GM19238 (cell line): ENCODE data around the gene RAPGEF2.
"Not testable (repeated sequence)": the region's sequence is repeated elsewhere in the genome, so short reads cannot be mapped to it uniquely, and the experiment has no call there.

Experiments used
- DNase-seq: peaks from one replicate; pipeline ENCODE4 v3.0.0; 2011; ENCODE audit warnings: low spot score; ENCODE audit not compliant: insufficient read length

RAPGEF2 gene

GRCh38 chr4:159235779-159236368, 133.0 kb downstream of the RAPGEF2 start:
- no peak for DNase-seq

- no peak for DNase-seq
Measured at GRCh38 chr4:159237975-159238374, 135.1 kb downstream of the RAPGEF2 start.

- DNase-seq: no peak
Measured at GRCh38 chr4:159238631-159239030, 135.8 kb downstream of the RAPGEF2 start.

GRCh38 chr4:159239629-159240028, 136.8 kb downstream of the RAPGEF2 start:
- no peak for DNase-seq

- no peak for DNase-seq
Measured at GRCh38 chr4:159240046-159240445, 137.2 kb downstream of the RAPGEF2 start.

GRCh38 chr4:159240687-159241086, 137.8 kb downstream of the RAPGEF2 start:
- no peak for DNase-seq

- no peak for DNase-seq
Measured at GRCh38 chr4:159242427-159242826, 139.5 kb downstream of the RAPGEF2 start.

GRCh38 chr4:159248384-159249178, 145.7 kb downstream of the RAPGEF2 start:
- DNase-seq: no peak

GRCh38 chr4:159250751-159251325, 148.0 kb downstream of the RAPGEF2 start:
- DNase-seq: no peak

- not testable (repeated sequence) for DNase-seq
Measured at GRCh38 chr4:159251580-159251979, 148.7 kb downstream of the RAPGEF2 start.

GRCh38 chr4:159252491-159252890, 149.6 kb downstream of the RAPGEF2 start:
- no peak for DNase-seq

GRCh38 chr4:159256037-159256436, 153.2 kb downstream of the RAPGEF2 start:
- no peak for DNase-seq

- no peak for DNase-seq
Measured at GRCh38 chr4:159258889-159259560, 156.1 kb downstream of the RAPGEF2 start.

- DNase-seq: no peak
Measured at GRCh38 chr4:159264057-159264456, 161.2 kb downstream of the RAPGEF2 start.

GRCh38 chr4:159266981-159267868, 164.3 kb downstream of the RAPGEF2 start:
- no peak for DNase-seq

- DNase-seq: no peak
Measured at GRCh38 chr4:159267869-159268285, 165.0 kb downstream of the RAPGEF2 start.

- DNase-seq: no peak
Measured at GRCh38 chr4:159268607-159269006, 165.7 kb downstream of the RAPGEF2 start.

- no peak for DNase-seq
Measured at GRCh38 chr4:159269116-159269515, 166.2 kb downstream of the RAPGEF2 start.

- DNase-seq: no peak
Measured at GRCh38 chr4:159269956-159270355, 167.1 kb downstream of the RAPGEF2 start.

GRCh38 chr4:159271856-159272255, 169.0 kb downstream of the RAPGEF2 start:
- no peak for DNase-seq
